NCI-H2107 (cell line): Measurements from ENCODE around the gene CR1.
"Not testable (repeated sequence)": the region's sequence is repeated elsewhere in the genome, so short reads cannot be mapped to it uniquely, and the experiment has no call there.

Experiments
- DNase-seq: peaks from one replicate; lab custom pipeline; 2025; lab: John Stamatoyannopoulos, UW

CR1 gene

DNA sequence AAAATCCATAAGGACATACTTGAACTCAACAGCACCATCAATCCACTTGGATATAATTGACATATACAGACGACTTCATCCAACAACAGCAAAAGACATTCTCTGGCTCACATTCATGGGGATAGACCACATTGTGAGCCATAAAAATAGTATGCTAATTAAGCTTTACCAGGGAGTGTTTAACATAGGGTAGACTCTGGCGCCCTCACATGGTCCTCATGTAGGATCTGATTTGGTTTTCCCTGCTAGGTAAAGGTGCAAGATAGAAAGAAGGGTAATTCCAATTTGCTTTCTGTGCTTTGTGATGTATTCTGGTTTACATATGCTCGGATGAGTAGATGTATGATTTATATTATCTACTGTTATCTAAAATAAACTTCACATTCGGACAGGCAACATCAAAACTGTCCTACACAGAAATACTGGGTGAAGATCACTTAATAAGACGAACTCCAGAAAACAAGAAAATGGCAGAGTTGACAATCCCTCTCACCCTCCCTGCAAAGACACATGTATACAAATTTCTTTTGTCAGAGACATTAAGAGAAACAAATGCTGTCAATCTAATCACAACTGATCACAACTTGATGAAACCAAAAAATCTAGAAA is 176.7 kb downstream of the CR1 start:
- DNase-seq = peak; percentile 61

DNA sequence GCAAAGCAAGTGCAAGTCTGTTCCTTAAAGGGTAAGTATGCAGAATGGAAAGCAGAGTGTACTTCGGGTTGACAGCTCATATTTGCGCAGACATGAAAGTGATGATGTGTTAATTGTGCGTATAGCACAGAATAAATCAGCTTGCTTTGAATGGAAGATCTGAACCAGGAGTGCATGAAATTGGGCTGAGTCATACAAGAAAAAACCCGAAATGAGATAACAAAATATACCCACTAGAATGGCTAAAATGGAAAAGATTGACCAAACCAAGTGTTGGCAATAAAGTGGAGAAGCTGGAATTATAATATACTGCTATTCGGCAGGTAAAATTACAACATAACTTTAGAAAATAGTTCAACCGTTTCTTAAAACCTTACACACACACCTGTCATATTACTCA is 177.4 kb downstream of the CR1 start:
- no peak for DNase-seq

DNA sequence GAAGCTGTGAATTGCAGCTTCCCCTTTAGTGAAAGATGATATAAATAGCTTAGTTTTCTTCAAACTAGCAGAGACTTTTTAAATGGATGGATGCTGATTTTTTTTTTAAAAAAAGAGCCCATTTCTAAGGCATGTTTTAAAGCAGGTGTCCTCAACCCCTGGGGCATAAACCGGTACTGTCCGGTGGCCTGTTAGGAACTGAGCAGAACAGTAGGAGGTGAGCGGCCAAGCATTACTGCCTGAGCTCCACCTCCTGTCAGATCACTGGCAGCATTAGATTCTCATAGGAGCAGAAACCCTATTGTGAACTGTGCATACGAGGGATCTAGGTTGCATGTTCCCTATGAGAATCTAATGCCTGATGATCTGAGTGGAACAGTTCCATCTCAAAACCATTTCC is 180.2 kb downstream of the CR1 start:
- no peak for DNase-seq

DNA sequence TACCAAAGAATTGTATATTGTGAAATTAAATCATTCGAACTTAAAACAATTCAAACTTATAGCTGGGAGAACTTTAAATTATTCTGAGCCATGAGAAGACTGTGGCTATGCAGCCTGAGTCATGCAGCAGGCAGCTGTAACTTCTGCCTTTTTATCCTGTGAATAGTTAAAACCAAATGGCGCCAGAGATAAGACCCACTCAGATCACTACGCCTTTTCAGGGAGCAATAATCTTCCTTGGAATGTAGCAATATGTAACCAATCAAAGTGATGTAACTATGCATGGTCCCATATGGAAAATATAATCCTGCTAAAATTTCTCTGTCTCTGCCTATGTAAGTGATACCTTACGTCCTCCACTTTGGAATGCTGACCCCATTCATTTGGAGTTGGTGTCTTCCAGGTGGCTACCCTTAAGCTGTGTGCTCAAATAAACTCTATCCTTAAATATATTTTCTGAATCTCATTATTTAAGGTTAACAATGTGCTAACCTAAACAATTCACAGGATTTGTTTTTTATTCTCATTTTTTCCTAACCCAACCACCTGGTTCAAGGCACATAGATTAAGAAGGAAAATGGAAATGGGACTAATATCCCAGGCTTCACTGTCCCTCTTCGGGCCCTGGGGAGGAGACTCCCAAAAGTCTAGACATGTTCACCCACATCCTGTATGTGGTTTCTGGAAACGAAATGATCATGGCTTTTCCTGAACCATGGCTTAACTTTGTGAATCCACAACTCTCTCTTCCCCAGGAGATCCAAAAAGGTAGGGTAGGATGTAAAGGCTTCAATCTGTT is 184.8 kb downstream of the CR1 start:
- DNase-seq = not testable (repeated sequence)

DNA sequence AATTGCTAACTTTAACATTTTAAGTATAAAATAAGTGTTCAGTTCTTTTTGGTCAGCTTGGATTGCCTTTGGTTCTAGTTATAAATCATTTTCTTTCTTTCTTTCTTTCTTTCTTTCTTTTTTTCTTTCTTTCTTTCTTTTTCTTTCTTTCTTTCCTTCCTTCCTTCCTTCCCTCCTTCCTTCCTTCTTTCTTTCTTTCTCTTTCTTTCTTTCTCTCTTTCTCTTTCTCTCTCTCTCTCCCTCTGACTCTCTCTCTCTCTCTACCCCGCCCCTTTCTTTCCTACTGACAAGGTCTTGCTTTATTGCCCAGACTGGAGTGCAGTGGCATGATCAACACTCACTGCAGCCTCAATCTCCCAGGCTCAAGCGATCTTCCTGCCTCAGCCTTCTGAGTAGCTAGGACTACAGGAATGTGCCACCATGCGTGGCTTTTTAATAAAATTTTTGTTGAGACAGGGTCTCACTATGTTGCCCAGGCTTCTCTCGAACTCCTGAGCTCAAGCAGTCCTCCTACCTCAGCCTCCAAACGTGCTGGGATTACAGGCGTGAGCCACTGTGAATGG is 187.0 kb downstream of the CR1 start:
- DNase-seq = not testable (repeated sequence)

DNA sequence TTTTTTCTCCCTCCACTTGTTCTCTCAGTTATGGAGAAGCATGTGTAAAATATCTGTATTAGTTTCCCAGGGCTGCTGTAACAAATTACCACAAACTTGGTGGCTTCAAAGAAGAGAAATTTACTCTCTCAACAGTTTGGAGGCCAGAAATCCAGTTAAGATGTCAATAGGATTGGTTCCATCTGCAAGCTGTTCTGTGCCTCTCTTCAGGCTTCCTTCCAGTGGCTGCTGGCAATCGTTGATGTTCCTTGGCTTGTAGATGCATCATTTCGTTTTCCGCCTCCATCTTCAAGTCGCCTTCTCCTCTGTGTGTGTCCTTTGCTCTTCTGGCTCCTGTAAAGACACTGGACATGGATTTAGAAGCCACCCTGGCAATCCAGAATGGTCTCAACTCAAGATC is 194.6 kb downstream of the CR1 start:
- not testable (repeated sequence) for DNase-seq

DNA sequence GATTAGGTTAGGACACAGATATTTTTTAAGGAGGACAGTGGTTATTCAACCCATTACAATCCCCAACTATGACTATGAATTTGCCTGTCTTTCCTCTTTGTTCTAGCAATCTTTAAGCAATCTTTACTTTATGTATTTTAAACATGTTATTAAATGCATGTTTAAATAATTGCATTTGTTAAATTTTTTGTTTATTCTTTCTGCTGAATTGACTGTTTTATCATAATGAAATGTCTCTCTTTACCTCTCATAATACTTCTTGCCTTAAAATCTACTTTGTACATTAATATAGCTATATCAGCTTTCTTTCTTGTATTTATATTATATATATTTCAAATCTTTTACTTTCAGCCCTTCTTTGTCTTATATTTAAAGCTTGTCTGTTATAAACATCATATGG is 195.1 kb downstream of the CR1 start:
- no peak for DNase-seq
